ENCODE results near the gene URB2.
A peak's percentile ranks its signal among the peaks of the same experiment; 100 is the strongest.
"Not testable (repeated sequence)": the region's sequence is repeated elsewhere in the genome, so short reads cannot be mapped to it uniquely, and the experiment has no call there.

Gene URB2

GRCh38 chr1:229617351-229618100, 8.5 kb upstream of the URB2 start:
- DNase-seq: no peak

- no peak for DNase-seq
Measured at GRCh38 chr1:229619002-229619401, 7.0 kb upstream of the URB2 start.

GRCh38 chr1:229619614-229620013, 6.4 kb upstream of the URB2 start:
- no peak for DNase-seq

GRCh38 chr1:229620876-229621275, 5.2 kb upstream of the URB2 start:
- DNase-seq: no peak

- DNase-seq: no peak
Measured at GRCh38 chr1:229621663-229622062, 4.4 kb upstream of the URB2 start.

- not testable (repeated sequence) for DNase-seq
Measured at GRCh38 chr1:229622641-229623120, 3.4 kb upstream of the URB2 start.

- no peak for DNase-seq
Measured at GRCh38 chr1:229623225-229623624, 2.8 kb upstream of the URB2 start.

- DNase-seq: no peak
Measured at GRCh38 chr1:229623838-229624237, 2.2 kb upstream of the URB2 start.

- no peak for DNase-seq
Measured at GRCh38 chr1:229624521-229625070, 1.5 kb upstream of the URB2 start.

- peak; percentile 49 for DNase-seq
Measured at GRCh38 chr1:229625071-229625914, 754 bp upstream of the URB2 start.

GRCh38 chr1:229627003-229627402, 956 bp downstream of the URB2 start:
- DNase-seq: no peak

GRCh38 chr1:229629261-229629660, 3.2 kb downstream of the URB2 start:
- no peak for DNase-seq

GRCh38 chr1:229631148-229631547, 5.1 kb downstream of the URB2 start:
- no peak for DNase-seq

GRCh38 chr1:229631966-229632365, 5.9 kb downstream of the URB2 start:
- DNase-seq: no peak

GRCh38 chr1:229636042-229636441, 10.0 kb downstream of the URB2 start:
- DNase-seq: no peak

GRCh38 chr1:229637746-229638145, 11.7 kb downstream of the URB2 start:
- DNase-seq: no peak

GRCh38 chr1:229640455-229640854, 14.4 kb downstream of the URB2 start:
- DNase-seq: no peak

- no peak for DNase-seq
Measured at GRCh38 chr1:229641306-229641705, 15.3 kb downstream of the URB2 start.

GRCh38 chr1:229642376-229642775, 16.3 kb downstream of the URB2 start:
- no peak for DNase-seq

- DNase-seq: no peak
Measured at GRCh38 chr1:229642970-229643369, 16.9 kb downstream of the URB2 start.

GRCh38 chr1:229643996-229644745, 18.1 kb downstream of the URB2 start:
- no peak for DNase-seq

- no peak for DNase-seq
Measured at GRCh38 chr1:229645324-229645993, 19.4 kb downstream of the URB2 start.
